HG03460 (cell line): ENCODE results near the gene TFDP1.
"Not testable (repeated sequence)": the region's sequence is repeated elsewhere in the genome, so short reads cannot be mapped to it uniquely, and the experiment has no call there.

Experiments
- ATAC-seq: cut with Tn5 transposase; IDR thresholded peaks from one replicate; pipeline ENCODE4 v1.9.1; 2021; ENCODE audit not compliant: unreplicated experiment

TFDP1 gene

DNA sequence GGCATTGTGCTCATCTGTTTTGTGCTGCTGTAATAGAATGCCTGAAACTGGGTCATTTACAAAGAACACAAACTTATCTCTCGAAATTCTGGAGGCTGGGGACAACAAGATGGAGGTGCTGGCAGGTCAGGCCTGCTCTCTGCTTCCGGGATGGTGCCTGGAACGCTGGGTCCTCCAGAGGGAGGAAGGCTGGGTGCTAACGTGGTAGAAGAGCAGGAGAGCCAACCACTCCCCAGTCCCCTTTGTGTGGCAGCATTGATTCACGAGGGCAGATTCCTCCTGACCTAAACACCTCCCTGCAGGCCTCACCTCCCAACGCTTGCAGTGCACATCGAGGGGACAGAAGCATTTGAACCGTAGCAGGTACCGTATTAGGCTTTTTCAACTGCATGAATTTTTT, 34.1 kb upstream of the TFDP1 start:
- no peak for ATAC-seq

DNA sequence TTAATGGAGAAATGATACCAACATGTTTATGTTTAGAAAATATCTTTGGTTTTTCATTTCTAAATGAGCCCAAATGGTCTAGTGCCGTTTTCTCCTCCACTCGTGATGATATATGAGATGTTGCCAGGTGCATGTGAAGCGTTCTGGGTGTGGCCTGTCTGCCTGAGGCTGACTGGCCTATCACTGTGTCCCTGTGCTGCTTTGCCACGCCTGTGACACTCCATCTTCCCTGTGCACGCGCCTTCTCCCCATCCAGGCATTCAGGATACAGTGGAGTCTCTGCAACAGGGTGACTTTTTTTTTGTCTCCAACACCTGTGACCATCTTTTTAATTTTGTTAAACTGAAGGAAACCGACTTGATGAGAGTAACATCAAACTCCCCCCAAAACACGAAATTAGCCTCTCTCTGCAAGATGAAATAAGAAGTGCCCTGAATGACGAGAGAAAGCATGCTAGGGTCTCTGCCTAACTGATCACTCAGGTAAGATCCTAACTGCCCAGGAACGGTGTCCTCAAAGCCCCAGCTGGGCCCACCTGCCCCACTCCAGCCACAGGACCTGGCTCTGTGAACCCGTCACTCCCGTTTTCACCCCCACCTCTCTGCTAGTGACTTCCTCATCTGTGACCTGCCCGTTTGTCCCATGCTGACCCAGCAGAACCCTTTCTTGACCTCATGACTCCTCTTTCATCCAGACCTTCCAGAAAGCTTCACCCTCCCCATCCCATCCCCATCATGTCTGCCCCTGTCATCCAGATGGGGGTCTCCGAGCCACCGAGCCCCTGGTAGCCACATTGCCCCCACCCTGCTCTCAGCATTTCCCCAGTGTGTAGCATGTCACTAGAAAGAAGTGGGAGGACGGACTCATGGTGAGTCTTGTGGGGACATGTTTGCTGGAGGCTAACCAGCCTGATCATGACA, 33.2 kb upstream of the TFDP1 start:
- ATAC-seq: no peak

GRCh38 chr13:113552079-113552478, 32.5 kb upstream of the TFDP1 start:
- ATAC-seq: no peak

DNA sequence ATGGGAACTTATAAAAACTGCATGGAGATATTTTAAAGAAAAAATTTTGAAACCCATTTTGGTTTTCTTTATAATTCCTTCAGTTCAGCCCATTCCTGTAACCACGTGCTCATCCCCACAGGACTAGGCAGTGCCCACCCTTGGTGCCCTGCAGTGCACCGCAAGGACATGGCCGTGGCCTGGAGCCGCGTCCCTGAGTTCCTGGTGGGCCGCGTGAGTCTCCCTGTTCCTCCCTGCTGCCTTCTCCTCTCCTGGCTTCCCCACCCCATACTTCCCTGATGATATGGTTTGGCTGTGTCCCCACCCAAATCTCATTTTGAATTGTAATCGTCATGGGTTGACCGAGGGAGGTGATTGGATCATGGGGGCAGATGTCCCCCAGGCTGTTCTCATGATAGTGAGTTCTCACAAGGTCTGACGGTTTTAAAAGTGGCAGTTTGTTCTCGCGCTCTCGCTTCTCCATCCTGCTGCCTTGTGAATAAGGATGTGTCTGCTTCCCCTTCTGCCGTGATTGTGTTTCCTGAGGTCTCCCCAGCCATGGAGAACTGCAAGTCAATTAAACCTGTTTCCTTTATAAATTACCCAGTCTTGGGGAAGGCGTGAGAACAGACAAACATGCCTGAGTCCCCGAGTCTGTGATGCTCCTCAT, 31.6 kb upstream of the TFDP1 start:
- ATAC-seq: no peak

DNA sequence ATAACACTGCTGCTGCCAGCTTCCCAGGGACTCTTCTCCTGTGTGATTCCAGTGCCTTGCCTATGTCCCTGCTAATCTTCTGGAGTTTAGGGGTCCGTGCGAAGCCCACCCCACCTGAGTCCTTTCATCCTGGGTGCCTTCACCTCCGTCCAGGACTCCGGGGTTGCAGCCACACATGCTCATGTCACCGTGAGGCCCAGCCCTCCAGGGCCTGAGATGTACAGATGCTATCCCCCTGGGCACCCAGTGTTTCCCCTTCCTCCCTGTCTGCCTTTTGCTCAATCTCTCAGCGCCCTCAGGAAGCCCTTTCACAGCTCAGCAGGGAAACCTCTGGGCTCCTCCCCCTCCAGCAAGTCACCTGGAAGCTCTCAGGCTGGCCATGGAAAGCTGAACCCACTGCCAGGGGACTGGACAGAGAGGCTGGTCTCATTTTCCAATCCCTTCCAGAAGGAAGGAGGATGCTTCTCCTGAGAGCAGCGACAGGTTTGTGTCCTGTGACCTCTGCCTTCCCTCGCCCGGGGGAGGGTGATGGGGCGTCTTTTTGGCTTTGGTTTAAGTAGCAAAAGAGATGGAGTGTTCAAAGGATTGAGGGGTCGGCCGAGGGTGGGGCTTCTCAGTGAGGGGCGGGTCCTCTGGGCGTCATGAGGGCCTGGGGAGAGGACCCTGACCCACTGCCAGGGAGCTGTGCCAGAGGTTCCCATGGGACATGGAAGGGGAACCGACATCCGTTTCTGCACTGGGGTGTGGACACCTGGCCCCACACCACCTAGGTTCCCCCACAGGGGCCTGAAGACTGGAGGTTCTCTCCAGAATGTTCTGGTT, 30.8 kb upstream of the TFDP1 start:
- ATAC-seq: no peak

DNA sequence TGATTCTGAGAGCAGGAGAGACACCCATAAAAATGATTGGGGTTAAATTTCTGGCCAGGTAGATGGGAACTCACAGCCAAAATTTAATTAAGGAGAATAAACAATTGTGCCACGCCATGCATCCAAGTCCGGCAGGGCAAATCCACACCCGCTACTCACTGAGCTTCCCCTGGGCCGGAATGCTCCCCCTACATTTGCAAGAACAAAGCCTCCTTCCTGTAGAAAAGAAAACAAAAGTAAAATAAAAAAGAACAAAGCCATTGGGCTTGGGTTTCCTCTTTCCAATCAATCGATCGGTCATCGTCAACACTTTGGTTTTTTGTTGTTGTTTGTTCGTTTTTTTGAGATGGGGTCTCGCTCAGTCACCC, 30.2 kb upstream of the TFDP1 start:
- ATAC-seq: no peak

- no peak for ATAC-seq
These were observed 29.4 kb upstream of the TFDP1 start for GRCh38 chr13:113555141-113555540.

GRCh38 chr13:113557013-113557412, 27.5 kb upstream of the TFDP1 start:
- ATAC-seq: no peak

GRCh38 chr13:113558461-113558860, 26.1 kb upstream of the TFDP1 start:
- no peak for ATAC-seq

GRCh38 chr13:113559061-113559460, 25.5 kb upstream of the TFDP1 start:
- ATAC-seq: no peak

- no peak for ATAC-seq
These were observed 24.5 kb upstream of the TFDP1 start for GRCh38 chr13:113559901-113560644.

DNA sequence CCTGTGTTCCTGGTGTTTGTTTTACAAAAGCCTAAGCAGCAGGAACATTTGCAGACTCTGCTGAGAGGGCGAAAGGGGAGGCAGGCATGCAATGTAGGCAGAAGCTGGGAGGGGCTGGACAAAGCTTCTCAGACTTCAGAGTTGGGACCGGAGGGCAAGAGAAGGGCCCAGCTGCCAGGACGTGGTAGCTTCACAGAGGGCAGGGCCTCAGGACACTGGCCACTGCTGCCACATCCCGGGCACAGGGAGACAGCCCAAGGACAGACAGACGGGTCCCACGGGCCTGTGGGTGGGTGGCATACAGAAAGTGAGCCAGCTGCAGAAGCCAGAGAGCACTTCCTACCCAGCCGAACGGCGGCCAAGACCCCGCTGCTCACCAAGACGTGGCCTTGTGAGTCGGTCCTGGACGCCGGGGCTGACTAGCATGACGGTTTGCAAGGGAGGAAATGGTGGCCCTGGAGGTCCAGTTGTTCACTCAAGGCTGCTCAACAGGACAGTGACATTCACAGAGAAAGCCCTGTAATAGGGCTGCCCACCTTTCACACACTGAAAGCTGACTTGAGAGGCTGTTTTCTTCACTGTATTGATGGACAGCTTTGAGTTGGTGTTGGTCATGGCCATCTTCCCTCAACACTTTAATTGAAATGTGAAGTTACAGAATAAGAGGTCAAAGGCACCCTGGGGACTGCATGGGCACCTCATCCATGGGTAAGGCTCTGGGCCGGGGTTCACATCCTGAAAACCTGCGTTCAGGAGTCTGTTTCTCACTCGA, 23.7 kb upstream of the TFDP1 start:
- ATAC-seq: no peak

DNA sequence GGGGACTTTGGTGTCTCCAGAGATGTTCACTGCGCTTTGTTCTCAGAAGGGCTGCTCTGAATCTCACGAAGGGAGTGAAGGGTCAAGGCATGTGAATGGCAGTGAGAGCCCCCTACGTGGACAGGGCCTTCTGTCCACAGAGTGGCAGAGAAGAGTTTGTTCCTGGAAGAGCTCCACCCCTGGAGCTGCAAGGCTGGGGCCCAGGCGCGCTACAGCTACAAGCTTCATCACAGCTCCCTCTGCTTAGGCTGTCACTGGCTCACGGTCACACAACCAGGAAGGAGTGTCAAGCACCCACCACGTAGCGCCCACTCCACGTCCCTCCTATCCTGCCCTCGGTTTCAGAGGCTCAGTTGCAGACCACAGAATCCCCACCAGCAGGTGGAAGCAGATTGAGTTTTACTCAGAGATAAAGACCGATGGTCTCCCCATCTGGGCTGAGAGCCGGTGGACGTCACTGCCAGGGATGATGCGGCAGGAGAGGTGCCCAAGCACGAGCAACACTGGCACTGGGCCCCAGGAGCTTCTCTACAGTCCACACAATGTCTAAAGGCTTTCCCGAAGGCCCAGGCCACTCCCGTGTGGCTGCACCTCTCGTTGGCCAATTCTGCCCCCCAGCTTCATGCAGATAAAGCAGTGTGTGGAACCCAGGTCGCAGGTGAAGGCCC, 23.0 kb upstream of the TFDP1 start:
- ATAC-seq: no peak

GRCh38 chr13:113562085-113562749, 22.3 kb upstream of the TFDP1 start:
- ATAC-seq: no peak

GRCh38 chr13:113562844-113563243, 21.7 kb upstream of the TFDP1 start:
- ATAC-seq: no peak

- not testable (repeated sequence) for ATAC-seq
These were observed 21.0 kb upstream of the TFDP1 start for GRCh38 chr13:113563511-113563910.

- ATAC-seq: no peak
These were observed 20.1 kb upstream of the TFDP1 start for GRCh38 chr13:113564331-113565023.

DNA sequence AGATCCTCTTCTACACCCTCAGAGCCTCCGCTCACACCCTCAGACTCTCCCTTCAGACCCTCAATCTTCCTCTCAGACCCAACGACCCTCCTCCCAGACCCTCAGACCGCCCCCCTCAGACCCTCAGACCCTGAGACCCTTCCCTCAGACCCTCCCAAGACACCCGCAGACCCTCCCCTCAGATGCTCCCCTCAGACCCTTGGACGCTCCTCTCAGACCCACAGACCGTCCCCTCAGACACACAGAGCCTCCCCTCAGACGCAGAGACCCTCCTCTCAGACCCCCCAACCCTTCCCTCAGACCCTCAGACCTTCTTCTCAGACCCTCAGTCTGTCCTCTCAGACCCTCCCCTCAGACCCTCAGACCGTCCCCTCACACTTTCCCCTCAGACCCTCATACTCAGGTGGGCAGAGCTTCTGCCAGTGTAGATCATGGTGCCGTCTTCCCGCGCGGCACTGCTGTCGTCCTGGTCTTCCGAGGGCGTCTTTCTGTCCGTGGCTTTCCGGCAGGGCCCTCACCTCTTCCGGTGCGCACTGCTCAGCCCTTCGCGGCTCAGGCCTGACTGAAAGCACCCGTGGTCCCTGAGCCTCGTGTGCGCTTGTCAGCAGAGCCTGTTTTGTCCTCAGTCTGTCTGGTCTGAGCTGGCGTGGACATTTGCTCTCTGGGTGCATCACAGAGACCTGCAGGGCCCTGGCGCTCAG, 18.9 kb upstream of the TFDP1 start:
- no peak for ATAC-seq
